Epithelial cell of prostate (primary cell): Measurements from ENCODE around the gene WFIKKN2.

ENCODE experiments used
- DNase-seq: peaks from one replicate; pipeline ENCODE4 v3.0.0-alpha.2; 2011; ENCODE audit warnings: low read depth, low spot score
- H3K27ac ChIP-seq: fragments of 450-650 bp; 2 replicates; pipeline ENCODE4 v1.5.1; 2017; ENCODE audit warnings: mild to moderate bottlenecking

Gene WFIKKN2

GRCh38 chr17:50833510-50834428 is 1.6 kb upstream of the WFIKKN2 start:
- DNase-seq: no peak

GRCh38 chr17:50834429-50835300 is 721 bp upstream of the WFIKKN2 start:
- H3K27ac ChIP-seq: no peak overlapping the region
- DNase-seq: no peak

More at GRCh38 chr17:50833510-50834428, 1.6 kb upstream of the WFIKKN2 start:
- no peak overlapping the region for H3K27ac ChIP-seq

DNA sequence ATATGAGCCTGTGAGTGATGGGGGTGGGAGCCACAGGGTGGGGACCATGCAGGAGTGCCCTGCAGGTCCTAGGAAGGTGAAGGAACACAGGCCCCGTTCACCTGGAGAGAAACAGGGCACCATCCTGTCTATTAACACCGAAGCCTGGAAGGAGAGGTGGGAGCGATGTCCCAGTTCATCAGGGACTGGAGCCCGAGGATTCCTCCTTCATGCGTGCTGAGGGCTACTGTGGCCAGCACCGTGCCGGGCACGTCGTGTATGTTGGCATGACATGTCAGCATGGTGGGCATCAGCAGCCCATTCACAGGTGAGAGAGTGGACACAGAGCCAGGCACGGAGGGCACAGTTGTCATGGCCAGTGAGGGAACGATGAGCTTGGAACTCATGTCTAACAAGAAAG is 1.4 kb downstream of the WFIKKN2 start:
- H3K27ac ChIP-seq: no peak overlapping the region
- no peak for DNase-seq

GRCh38 chr17:50837286-50837979 is 2.0 kb downstream of the WFIKKN2 start:
- H3K27ac ChIP-seq: no peak overlapping the region
- no peak for DNase-seq

GRCh38 chr17:50837980-50838954 is 2.9 kb downstream of the WFIKKN2 start:
- no peak for DNase-seq
- H3K27ac ChIP-seq: no peak overlapping the region

DNA sequence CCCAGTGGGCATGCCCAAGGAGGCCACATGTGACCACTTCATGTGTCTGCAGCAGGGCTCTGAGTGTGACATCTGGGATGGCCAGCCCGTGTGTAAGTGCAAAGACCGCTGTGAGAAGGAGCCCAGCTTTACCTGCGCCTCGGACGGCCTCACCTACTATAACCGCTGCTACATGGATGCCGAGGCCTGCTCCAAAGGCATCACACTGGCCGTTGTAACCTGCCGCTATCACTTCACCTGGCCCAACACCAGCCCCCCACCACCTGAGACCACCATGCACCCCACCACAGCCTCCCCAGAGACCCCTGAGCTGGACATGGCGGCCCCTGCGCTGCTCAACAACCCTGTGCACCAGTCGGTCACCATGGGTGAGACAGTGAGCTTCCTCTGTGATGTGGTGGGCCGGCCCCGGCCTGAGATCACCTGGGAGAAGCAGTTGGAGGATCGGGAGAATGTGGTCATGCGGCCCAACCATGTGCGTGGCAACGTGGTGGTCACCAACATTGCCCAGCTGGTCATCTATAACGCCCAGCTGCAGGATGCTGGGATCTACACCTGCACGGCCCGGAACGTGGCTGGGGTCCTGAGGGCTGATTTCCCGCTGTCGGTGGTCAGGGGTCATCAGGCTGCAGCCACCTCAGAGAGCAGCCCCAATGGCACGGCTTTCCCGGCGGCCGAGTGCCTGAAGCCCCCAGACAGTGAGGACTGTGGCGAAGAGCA is 4.4 kb downstream of the WFIKKN2 start:
- no peak overlapping the region for H3K27ac ChIP-seq
- no peak for DNase-seq

- no peak overlapping the region for H3K27ac ChIP-seq
- no peak for DNase-seq
These were observed 5.0 kb downstream of the WFIKKN2 start for GRCh38 chr17:50840311-50840851.

DNA sequence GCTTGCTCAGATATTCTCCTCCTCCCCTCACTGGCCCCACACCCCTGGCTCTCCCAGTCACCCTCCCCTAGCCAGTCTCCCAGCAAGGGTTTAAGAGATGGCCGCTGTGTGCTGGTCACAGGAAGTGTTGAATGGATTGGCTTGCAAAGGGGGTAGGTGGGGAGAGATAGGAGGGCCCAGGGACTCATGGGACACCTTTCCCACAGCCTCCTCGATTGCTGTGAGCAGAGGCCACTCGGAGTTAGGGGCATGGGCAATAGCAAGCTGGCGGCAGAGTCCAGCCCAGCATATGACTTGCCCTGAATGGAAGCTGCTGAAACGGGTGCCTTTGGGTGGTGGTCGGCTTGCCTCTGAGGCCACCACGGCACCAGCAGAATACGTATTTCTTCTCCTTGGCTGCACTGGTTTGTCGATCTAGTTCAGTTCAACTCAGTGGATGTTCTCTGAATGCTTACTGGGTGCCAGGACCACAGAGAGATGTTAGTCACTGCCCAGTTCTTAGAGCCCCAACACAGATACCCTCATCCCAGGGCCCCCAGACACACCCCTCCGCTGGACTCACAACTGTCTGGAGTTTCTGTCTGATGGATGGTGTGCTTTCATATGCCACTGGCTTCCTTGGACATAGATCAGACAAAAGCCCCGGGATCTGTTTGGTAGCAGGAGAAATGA is 6.0 kb downstream of the WFIKKN2 start:
- no peak for DNase-seq
- H3K27ac ChIP-seq: no peak overlapping the region

DNA sequence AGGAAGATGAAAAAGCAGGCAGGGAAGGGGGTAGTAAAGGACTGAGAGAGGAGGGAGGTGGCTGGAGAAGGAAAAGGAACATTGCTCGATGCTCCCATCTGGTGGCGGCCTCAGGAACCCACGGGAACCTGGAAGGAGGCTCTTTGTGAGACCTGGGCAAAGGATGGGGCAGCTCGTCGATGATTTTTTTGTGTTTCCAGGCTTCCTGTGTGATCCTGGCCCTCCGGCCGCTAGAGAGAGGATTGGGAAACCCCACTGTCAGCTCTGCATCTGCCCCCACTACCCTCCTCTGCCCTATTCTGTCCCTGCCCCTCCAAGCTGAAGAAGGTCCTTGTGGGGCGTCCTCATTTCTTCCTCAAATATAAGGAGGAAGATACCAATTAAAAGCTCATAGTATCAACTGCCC is 6.6 kb downstream of the WFIKKN2 start:
- DNase-seq: no peak
- H3K27ac ChIP-seq: no peak overlapping the region

- no peak overlapping the region for H3K27ac ChIP-seq
- DNase-seq: no peak
These were observed 7.2 kb downstream of the WFIKKN2 start for GRCh38 chr17:50842506-50843149.

GRCh38 chr17:50843150-50843905 is 7.9 kb downstream of the WFIKKN2 start:
- no peak for DNase-seq
- no peak overlapping the region for H3K27ac ChIP-seq

DNA sequence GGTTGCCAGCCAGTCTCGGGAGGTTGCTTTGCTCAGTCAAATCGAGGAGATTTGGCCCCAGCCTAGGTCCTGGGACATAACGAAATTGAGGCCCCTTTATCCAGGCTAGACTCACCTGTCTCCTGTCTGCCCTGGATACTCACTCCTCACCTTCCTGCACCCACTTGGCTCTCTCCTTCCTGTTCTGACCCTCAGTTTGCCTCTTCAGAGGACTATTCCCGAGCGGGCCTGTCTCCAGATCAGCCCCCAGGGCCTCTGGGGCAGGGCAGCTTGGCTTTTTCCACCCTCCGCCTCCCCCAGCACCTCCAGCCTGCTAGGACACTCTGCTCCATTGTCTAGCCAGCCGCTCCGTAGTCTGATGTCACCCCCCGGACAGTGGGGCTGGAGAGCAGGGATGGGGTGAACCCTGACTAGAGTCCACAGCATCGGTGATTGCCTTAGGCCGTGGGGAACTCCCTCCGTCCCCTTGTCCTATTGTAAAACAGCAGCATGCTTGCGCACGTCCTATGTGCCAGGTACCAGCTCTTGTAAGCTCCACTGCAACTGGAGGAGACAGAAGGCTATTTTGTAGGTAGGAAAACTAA is 8.8 kb downstream of the WFIKKN2 start:
- no peak for DNase-seq
- peak overlapping the region; percentile 75 for H3K27ac ChIP-seq

DNA sequence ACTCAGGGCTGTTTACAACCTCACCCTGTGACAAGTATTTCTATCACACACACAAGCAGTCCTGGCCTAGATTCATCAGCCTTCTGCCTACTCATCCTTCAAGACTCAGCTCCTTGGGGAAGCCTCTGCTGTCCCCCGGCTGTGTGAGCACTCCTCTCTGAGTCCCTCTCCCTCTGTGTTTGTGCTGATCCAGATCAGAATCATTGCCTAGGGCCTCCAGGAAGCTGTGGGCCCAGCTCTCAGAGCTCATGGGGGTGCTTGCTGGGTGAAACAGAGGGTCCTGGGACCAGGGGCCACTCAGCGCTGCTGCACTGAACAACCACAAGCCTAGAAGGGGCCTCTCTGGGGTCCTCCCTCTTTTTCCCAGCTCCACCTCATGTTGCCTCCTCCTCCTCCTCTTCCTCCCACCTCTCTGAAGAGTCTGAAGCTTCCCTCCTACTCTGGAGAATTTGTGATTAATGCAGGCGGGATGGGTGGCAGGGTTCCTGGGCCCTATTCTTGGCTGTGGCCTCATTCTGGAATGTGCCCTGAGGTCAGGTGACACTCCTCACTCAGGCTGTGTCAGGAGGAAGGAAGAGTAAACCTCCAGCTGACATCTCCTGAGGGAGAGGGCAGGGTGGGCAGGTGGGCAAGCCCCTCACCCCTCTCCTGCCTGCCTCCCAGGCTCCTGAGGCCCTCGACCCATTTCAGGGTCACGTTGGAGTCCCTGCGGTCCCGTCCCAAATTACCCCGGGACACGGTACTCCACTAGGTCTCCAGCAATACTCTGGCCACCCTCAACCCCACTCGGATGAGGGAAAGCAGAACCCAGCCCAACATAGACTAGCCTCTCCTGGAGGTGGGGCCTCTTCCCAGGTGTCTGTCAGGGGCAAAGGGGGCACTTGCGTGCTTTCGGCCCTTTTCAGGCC is 10.1 kb downstream of the WFIKKN2 start:
- peak overlapping the region; percentile 75 for H3K27ac ChIP-seq
- no peak for DNase-seq

GRCh38 chr17:50847566-50847965 is 12.2 kb downstream of the WFIKKN2 start:
- DNase-seq: no peak

DNA sequence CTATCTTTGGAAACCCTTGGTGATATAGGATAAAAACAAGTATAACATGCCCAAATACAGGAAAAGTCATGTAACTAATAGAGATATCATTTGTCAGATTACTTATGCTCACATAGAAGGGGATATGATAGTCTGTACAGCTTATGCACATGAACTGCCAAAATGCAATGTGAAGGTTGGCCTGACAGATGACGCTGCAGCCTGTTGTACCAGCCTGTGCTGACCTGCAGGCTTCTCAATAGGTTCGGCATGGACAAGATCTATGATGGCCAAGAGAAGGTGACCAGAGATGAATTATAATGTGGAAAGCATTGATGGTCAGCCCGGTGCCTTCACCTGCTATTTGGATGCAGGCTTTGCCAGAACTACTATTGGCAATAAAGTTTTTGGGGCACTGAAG is 12.7 kb downstream of the WFIKKN2 start:
- no peak overlapping the region for H3K27ac ChIP-seq
- DNase-seq: no peak

More at GRCh38 chr17:50847566-50847965, 12.2 kb downstream of the WFIKKN2 start:
- H3K27ac ChIP-seq: no peak overlapping the region
